Activated CD4-positive, alpha-beta memory T cell treated with anti-CD3 and anti-CD28 coated beads, Interleukin-2, amount 10 ng/mL, durations not matched to agents 7 days and 5 days (primary cell): Measurements from ENCODE around the gene ANO1. TPM values are rescaled to one million over a fixed set of nuclear protein-coding genes. Genes with fewer than 3 reads are reported as not detected.

Experiments
- CTCF ChIA-PET: fragments of 350-600 bp; sonication (Branson Sonifier 250); formaldehyde crosslinking; loops from one replicate; lab custom pipeline; 2021; ENCODE audit warnings: antibody characterized with exemption, inconsistent platforms; lab: Charles Lee
- POLR2A ChIA-PET: fragments of 350-600 bp; sonication (Branson Sonifier 250); formaldehyde crosslinking; loops from one replicate; lab custom pipeline; 2021; ENCODE audit warnings: antibody characterized with exemption; lab: Charles Lee
- DNase-seq: peaks from one replicate; pipeline ENCODE4 v3.0.0-alpha.2; 2020
- H3K27ac Mint-ChIP-seq: one replicate; pipeline ENCODE4 v1.8.0; 2021; ENCODE audit warnings: mild to moderate bottlenecking, mixed read lengths
- H3K27me3 Mint-ChIP-seq: one replicate; pipeline ENCODE4 v1.8.0; 2021; ENCODE audit warnings: mixed read lengths
- H3K36me3 Mint-ChIP-seq: one replicate; pipeline ENCODE4 v1.8.0; 2021; ENCODE audit warnings: low read depth, mixed read lengths
- H3K4me1 Mint-ChIP-seq: one replicate; pipeline ENCODE4 v1.8.0; 2021; ENCODE audit warnings: mixed read lengths
- H3K4me3 Mint-ChIP-seq: one replicate; pipeline ENCODE4 v1.8.0; 2021; ENCODE audit warnings: mild to moderate bottlenecking, mixed read lengths
- H3K9me3 Mint-ChIP-seq: one replicate; pipeline ENCODE4 v1.8.0; 2021; ENCODE audit warnings: mixed read lengths
- total RNA-seq, 2 experiments: library from RNA; stranded (reverse); gene quantifications; one replicate each; pipeline ENCODE4 v1.2.3, GENCODE V29; 2021

The ANO1 gene
- total RNA-seq, 2 experiments from 2014 or later, result not detected

- H3K27ac Mint-ChIP-seq, result no peak overlapping the region
- H3K27me3 Mint-ChIP-seq, result no peaks in the 10 kb centered on the region
- H3K36me3 Mint-ChIP-seq, result no peaks in the 10 kb centered on the region
- ChIA-PET POLR2A (no interaction called here), CTCF (no interaction called here)
- H3K4me1 Mint-ChIP-seq, result no peaks in the 10 kb centered on the region
- no peaks in the 10 kb centered on the region for H3K9me3 Mint-ChIP-seq
- DNase-seq, result no peak
- H3K4me3 Mint-ChIP-seq, result no peak overlapping the region
Observed at GRCh38 chr11:70153133-70153727, 75.1 kb downstream of the ANO1 start.

DNA sequence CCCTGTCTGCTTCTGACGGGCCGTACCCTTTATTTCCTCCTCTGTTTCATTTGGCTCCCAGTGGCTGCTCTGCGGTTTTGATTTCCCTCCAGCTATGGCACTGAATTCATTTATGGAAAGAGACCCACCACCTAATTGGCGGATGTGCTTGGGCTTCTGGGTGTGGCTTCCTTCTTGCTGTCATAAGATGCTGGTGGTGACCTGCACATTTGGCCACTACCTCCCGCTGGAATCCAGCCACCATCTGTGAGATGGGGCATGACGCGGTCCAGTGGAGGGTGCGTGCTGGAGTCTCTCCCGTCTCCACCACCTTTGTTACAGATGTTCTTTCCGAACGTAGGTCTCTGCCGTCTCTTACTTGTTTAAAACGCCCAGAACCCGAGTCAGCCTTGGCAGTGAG, 77.3 kb downstream of the ANO1 start:
- no peaks in the 10 kb centered on the region for H3K9me3 Mint-ChIP-seq
- H3K4me3 Mint-ChIP-seq, result no peak overlapping the region
- no peak overlapping the region for H3K27ac Mint-ChIP-seq
- no peaks in the 10 kb centered on the region for H3K27me3 Mint-ChIP-seq
- H3K4me1 Mint-ChIP-seq, result no peaks in the 10 kb centered on the region
- ChIA-PET POLR2A (no interaction called here), CTCF (no interaction called here)
- no peaks in the 10 kb centered on the region for H3K36me3 Mint-ChIP-seq
- no peak for DNase-seq

GRCh38 chr11:70156291-70157037, 78.3 kb downstream of the ANO1 start:
- no peaks in the 10 kb centered on the region for H3K27me3 Mint-ChIP-seq
- H3K4me1 Mint-ChIP-seq, result no peaks in the 10 kb centered on the region
- no peak overlapping the region for H3K27ac Mint-ChIP-seq
- POLR2A ChIA-PET, result no interaction called here
- no peak overlapping the region for H3K4me3 Mint-ChIP-seq
- no peaks in the 10 kb centered on the region for H3K9me3 Mint-ChIP-seq
- DNase-seq, result no peak
- CTCF ChIA-PET, result no interaction called here
- H3K36me3 Mint-ChIP-seq, result no peaks in the 10 kb centered on the region

DNA sequence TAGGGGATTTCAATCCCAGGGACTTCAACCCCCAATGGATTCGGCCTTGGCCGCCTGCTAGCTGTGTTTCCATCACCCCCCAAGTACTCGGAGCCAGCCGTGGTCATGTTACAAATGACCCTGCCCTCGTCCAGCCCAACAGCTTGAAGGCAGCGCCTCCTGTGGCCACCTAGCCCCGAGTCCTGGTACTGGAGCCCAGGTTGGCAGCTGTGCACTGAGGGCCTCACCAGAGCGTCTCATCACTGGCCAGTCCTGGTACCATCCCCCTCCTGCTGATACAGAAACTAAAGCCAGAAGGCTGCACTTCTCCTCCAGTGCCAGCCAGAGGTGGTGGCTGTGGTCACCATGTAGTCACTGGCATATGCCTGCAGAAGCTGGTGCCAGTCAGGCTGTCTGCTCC, 80.1 kb downstream of the ANO1 start:
- POLR2A ChIA-PET, result no interaction called here
- H3K4me3 Mint-ChIP-seq, result no peak overlapping the region
- DNase-seq, result no peak
- no peak overlapping the region for H3K27ac Mint-ChIP-seq
- CTCF ChIA-PET, result interaction anchor here (0.7 kb wide), 1 partner anchor 19 kb away, joined by 3 read pairs; no protein-coding TSS in a partner anchor
- H3K36me3 Mint-ChIP-seq, result no peaks in the 10 kb centered on the region
- no peaks in the 10 kb centered on the region for H3K9me3 Mint-ChIP-seq
- no peaks in the 10 kb centered on the region for H3K4me1 Mint-ChIP-seq
- no peaks in the 10 kb centered on the region for H3K27me3 Mint-ChIP-seq

GRCh38 chr11:70158757-70159389, 80.8 kb downstream of the ANO1 start:
- ChIA-PET CTCF (no interaction called here), POLR2A (no interaction called here)
- Mint-ChIP-seq H3K27me3 (no peaks in the 10 kb centered on the region), H3K9me3 (no peaks in the 10 kb centered on the region), H3K27ac (no peak overlapping the region), H3K36me3 (no peaks in the 10 kb centered on the region), H3K4me3 (no peak overlapping the region), H3K4me1 (no peaks in the 10 kb centered on the region)
- no peak for DNase-seq

- DNase-seq, result no peak
- H3K4me3 Mint-ChIP-seq, result no peak overlapping the region
- no peaks in the 10 kb centered on the region for H3K9me3 Mint-ChIP-seq
- no peaks in the 10 kb centered on the region for H3K4me1 Mint-ChIP-seq
- no peak overlapping the region for H3K27ac Mint-ChIP-seq
- CTCF ChIA-PET, result no interaction called here
- H3K36me3 Mint-ChIP-seq, result no peaks in the 10 kb centered on the region
- no peaks in the 10 kb centered on the region for H3K27me3 Mint-ChIP-seq
- POLR2A ChIA-PET, result no interaction called here
Observed at GRCh38 chr11:70159627-70160570, 81.8 kb downstream of the ANO1 start.

DNA sequence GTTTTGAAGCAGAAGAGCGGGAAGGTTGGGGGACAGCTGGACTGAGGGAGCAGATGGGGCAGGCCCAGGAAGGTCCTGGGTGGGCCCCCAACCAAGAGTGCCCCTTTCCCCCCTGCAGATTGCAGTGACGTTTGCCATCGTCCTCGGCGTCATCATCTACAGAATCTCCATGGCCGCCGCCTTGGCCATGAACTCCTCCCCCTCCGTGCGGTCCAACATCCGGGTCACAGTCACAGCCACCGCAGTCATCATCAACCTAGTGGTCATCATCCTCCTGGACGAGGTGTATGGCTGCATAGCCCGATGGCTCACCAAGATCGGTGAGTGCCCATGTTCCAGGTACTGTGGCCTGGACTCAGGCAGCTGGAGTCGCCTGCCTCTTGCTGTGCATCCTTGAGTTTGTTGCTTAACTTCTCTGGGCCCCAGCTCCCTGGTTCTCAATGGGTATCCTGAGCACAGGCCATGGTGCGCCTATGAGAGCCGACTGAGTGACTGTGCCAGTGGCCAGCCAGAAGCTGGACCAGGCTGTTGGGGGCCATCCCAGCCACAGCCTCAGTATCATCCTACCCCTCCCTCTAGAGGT, 83.0 kb downstream of the ANO1 start:
- no peaks in the 10 kb centered on the region for H3K36me3 Mint-ChIP-seq
- H3K27ac Mint-ChIP-seq, result no peak overlapping the region
- H3K9me3 Mint-ChIP-seq, result no peaks in the 10 kb centered on the region
- DNase-seq, result no peak
- H3K4me3 Mint-ChIP-seq, result no peak overlapping the region
- no peaks in the 10 kb centered on the region for H3K27me3 Mint-ChIP-seq
- CTCF ChIA-PET, result no interaction called here
- POLR2A ChIA-PET, result no interaction called here
- no peaks in the 10 kb centered on the region for H3K4me1 Mint-ChIP-seq

GRCh38 chr11:70164705-70165104, 86.6 kb downstream of the ANO1 start:
- H3K36me3 Mint-ChIP-seq, result no peaks in the 10 kb centered on the region
- ChIA-PET POLR2A (no interaction called here), CTCF (no interaction called here)
- no peak for DNase-seq
- no peak overlapping the region for H3K4me3 Mint-ChIP-seq
- no peaks in the 10 kb centered on the region for H3K4me1 Mint-ChIP-seq
- no peaks in the 10 kb centered on the region for H3K27me3 Mint-ChIP-seq
- H3K9me3 Mint-ChIP-seq, result no peaks in the 10 kb centered on the region
- H3K27ac Mint-ChIP-seq, result no peak overlapping the region

GRCh38 chr11:70167120-70167519, 89.0 kb downstream of the ANO1 start:
- Mint-ChIP-seq H3K27me3 (no peaks in the 10 kb centered on the region), H3K36me3 (no peaks in the 10 kb centered on the region), H3K27ac (no peak overlapping the region), H3K4me1 (no peaks in the 10 kb centered on the region), H3K9me3 (no peaks in the 10 kb centered on the region), H3K4me3 (no peak overlapping the region)
- POLR2A ChIA-PET, result no interaction called here
- CTCF ChIA-PET, result no interaction called here
- DNase-seq, result no peak

- Mint-ChIP-seq H3K27me3 (peaks cover under 1% of the 10 kb centered on the region), H3K4me1 (no peaks in the 10 kb centered on the region), H3K4me3 (no peak overlapping the region), H3K36me3 (no peaks in the 10 kb centered on the region), H3K27ac (no peak overlapping the region), H3K9me3 (no peaks in the 10 kb centered on the region)
- no peak for DNase-seq
- ChIA-PET POLR2A (no interaction called here), CTCF (no interaction called here)
Observed at GRCh38 chr11:70167723-70168404, 89.7 kb downstream of the ANO1 start.

- H3K27me3 Mint-ChIP-seq, result peaks cover 2% of the 10 kb centered on the region
- no peak overlapping the region for H3K4me3 Mint-ChIP-seq
- no peaks in the 10 kb centered on the region for H3K4me1 Mint-ChIP-seq
- no peaks in the 10 kb centered on the region for H3K9me3 Mint-ChIP-seq
- CTCF ChIA-PET, result no interaction called here
- no peaks in the 10 kb centered on the region for H3K36me3 Mint-ChIP-seq
- POLR2A ChIA-PET, result no interaction called here
- no peak for DNase-seq
- no peak overlapping the region for H3K27ac Mint-ChIP-seq
Observed at GRCh38 chr11:70168405-70168754, 90.3 kb downstream of the ANO1 start.

GRCh38 chr11:70169127-70169526, 91.0 kb downstream of the ANO1 start:
- POLR2A ChIA-PET, result no interaction called here
- no peaks in the 10 kb centered on the region for H3K36me3 Mint-ChIP-seq

More at GRCh38 chr11:70169127-70169526, 91.0 kb downstream of the ANO1 start:
- H3K4me1 Mint-ChIP-seq, result no peaks in the 10 kb centered on the region
- no peak overlapping the region for H3K27ac Mint-ChIP-seq
- CTCF ChIA-PET, result no interaction called here
- DNase-seq, result no peak
- peaks cover 2% of the 10 kb centered on the region for H3K27me3 Mint-ChIP-seq
- no peaks in the 10 kb centered on the region for H3K9me3 Mint-ChIP-seq
- no peak overlapping the region for H3K4me3 Mint-ChIP-seq
